ENCODE data around the gene MRPL20. TPM values are rescaled to one million over a fixed set of nuclear protein-coding genes. Genes with fewer than 3 reads are reported as not detected.
"Not testable (repeated sequence)": the region's sequence is repeated elsewhere in the genome, so short reads cannot be mapped to it uniquely, and the experiment has no call there.

MRPL20 gene
- total RNA-seq, 1 experiment from 2014 or later, result 112 TPM

DNA sequence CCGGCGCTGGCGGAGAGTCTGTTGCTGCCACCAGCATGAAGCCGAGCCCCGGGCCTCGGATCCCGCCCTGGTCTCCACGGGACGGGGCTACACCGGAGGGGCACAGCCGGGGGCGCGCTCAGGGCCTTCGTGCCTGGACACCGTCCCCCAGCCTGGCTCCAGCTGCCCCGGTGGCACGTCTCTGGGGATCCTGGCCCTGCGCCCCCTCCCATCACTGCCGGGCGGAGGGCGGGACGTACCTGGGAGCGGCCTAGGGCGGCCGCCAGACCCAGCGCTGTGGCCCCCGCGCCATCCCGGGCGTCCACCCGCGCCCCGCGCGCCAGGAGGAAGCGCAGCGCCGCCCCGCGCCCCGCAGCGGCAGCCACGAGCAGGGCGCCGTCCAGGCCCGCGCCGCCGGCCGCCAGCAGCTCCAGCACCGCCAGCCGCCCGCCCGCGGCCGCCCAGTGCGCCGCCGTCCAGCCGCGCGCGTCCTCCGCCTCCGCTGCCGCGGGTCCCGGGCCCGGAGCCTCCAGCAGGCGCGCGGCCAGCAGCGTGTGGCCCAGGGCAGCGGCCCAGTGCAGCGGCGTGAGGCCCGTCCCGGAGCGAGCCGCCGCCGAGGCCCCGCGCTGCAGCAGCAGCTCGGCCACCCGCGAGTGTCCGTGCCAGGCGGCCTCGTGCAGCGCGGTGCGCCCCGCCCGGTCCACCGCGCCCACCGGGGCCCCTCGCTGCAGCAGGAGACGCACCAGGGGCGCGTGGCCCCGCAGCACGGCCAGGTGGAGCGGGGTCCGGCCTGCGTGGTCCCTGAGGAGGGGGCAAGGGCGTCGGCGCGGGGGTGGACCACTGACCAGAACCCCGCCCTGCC, 12.9 kb upstream of the MRPL20 start:
- no peak for DNase-seq (ENCODE audit: low read depth, low spot score)
- in situ Hi-C loops (cut with HindIII; ENCODE audit: low pct_unique_long_range_greater_than_20kb, low sequenced_read_pairs), result no loop called here

DNA sequence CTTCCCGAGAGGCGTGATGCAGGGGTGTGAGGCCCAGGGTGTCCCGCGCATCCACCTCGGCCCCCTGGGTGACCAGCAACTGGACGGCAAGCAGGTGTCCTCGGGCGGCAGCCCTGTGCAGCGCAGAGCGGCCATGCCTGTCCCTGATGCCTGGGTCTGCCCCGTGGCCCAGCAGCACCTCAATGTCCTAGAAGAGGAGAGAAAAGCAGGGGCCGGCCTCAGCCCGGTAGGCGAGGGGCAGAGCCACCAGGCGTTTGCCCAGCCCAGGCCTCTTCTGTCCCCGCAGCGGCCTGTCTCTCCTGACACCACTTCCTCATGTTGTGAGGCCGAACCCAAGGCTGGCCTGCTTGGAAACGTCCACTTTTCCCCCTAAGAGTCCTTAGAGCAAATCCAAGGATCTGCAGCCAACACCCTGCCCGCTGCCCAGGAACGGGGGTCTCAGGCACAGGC, 12.3 kb upstream of the MRPL20 start:
- in situ Hi-C loops (cut with HindIII; ENCODE audit: low pct_unique_long_range_greater_than_20kb, low sequenced_read_pairs), result no loop called here

DNA sequence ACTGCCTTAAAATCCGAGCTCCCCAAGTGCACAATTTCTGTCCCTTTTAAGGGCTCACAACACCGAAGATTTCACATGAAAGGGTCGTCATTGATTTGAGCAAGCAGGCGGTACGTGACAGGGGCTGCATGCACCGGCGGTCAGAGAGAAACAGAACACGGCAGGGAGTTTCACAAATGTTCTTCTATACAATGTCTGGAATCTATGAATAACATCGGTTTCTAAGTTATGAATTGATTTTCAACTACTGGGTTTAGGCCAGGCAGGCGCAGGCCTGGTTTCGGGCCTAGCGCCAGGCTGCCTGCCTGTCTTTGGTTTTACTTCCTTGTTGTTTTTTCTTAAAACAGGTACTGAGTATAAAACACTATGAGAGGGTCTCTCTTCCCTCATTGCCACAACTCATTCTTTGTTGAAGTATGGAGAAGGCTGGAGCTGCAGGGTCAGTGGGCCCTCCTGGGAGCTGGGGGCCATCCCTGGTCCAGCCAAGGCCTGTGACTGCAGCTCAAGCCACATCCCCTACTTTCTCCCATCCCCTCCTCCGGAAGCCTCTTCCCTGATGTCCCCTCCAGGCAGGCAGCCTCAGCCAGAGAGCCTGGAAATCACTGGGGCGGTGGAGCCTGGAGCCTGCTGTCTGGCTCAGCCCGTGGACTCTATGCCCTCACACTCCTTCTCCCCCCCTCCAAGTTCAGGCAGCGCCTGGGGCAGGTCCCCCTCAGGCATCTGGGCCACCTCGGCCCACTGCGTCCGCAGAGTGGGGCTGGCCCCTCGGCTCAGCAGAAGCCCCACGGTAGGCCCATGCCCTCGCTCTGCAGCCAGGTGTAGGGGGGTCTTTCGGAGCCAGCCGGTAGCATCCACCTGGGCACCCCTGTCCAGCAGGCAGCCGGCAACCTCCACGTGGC, 11.6 kb upstream of the MRPL20 start:
- in situ Hi-C loops (cut with HindIII; ENCODE audit: low pct_unique_long_range_greater_than_20kb, low sequenced_read_pairs), result no loop called here
- no peak for DNase-seq (ENCODE audit: low read depth, low spot score)

More for the DNA sequence above, 12.3 kb upstream of the MRPL20 start:
- no peak for DNase-seq (ENCODE audit: low read depth, low spot score)

DNA sequence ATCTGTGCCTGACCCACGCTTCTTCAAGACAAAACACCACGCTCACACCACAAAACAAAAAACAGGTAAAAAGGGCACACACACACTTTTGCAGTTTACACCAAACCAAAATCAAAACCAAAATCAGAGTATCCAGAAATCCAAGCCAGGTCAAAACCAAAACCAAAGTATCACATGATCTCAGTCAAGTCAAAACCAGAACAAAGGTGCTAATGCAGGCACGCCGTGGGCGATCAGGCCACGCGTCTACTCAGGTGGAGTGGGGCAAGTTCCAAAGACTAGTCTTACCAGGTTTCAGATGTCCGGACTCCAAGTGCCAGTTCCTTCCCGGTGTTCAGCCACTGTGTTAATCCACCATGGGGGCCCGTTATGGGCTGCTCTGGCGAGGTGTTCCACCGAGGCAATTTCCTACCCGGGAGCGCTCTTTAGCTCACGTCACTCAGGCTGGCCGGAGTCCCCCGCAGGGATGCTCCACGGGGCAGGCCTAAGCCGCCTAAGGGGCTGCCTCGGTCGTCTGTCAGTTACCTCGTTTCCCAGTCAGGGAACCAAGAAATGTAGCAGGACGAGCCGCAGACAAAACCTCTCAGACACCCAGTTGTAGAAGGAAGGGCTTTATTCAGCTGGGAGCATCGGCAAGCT, 10.9 kb upstream of the MRPL20 start:
- in situ Hi-C loops (cut with HindIII; ENCODE audit: low pct_unique_long_range_greater_than_20kb, low sequenced_read_pairs); DNase-seq (ENCODE audit: low read depth, low spot score): not testable (repeated sequence)

DNA sequence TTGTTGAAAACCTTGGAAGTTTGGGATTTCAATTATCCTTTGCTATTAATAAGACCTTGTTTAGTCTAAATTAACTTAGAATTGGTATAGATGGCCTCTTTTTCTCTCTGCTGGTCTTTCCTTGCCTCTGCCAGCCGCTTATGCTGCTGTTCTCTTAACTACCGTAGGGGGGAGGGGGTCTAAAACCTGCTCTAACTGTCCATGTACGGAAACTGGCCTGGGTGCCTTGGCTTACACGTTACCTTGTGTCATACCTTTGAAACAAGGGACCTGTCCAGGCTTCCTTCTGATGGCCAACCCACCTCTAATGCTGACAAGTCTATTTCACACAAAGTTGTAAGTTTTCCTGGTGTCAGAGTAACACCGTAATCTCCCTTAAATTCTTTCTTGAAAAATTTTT, 10.3 kb upstream of the MRPL20 start:
- in situ Hi-C loops (cut with HindIII; ENCODE audit: low pct_unique_long_range_greater_than_20kb, low sequenced_read_pairs), result not testable (repeated sequence)

DNA sequence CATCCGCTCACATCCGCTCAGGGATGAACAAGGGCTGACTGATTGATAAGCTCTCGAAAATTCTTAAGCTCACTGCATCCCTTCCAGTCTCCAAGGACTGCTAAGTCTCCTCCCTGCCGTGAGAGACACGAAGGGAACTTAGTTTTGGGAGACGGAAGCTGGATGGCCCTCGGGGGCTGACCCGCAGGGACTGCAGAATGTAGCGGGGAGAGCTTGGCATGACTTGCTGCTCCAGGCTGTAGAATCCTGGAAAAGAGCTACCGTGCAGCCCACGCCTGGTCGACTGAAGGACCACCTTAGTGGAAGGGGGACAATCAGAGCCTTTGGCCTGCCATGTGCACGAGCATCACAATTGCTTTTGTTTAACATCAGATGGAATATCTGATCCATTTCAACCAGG, 8.7 kb upstream of the MRPL20 start:
- no peak for DNase-seq (ENCODE audit: low read depth, low spot score)
- in situ Hi-C loops (cut with HindIII; ENCODE audit: low pct_unique_long_range_greater_than_20kb, low sequenced_read_pairs), result no loop called here

More for the DNA sequence above, 10.3 kb upstream of the MRPL20 start:
- DNase-seq (ENCODE audit: low read depth, low spot score), result not testable (repeated sequence)

DNA sequence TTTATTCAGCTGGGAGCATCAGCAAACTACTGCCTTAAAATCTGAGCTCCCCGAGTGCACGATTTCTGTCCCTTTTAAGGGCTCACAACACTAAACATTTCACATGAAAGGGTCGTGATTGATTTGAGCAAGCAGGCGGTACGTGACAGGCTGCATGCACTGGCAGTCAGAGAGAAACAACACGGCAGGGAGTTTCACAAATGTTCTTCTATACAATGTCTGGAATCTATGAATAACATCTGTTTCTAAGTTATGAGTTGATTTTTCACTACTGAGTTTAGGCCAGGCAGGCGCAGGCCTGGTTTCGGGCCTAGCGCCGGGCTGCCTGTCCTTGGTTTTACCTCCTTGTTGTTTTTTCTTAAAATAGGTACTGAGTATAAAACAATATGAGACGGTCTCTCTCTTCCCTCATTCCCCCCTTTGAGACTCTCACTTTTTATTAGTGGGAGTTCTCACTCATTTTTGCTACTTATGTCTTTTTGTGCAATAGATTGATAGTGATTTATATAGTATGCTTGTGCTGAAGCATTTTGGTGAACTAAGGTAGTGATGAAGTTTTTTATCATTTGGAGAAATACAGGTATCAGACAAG, 5.3 kb upstream of the MRPL20 start:
- in situ Hi-C loops (cut with HindIII; ENCODE audit: low pct_unique_long_range_greater_than_20kb, low sequenced_read_pairs), result not testable (repeated sequence)

DNA sequence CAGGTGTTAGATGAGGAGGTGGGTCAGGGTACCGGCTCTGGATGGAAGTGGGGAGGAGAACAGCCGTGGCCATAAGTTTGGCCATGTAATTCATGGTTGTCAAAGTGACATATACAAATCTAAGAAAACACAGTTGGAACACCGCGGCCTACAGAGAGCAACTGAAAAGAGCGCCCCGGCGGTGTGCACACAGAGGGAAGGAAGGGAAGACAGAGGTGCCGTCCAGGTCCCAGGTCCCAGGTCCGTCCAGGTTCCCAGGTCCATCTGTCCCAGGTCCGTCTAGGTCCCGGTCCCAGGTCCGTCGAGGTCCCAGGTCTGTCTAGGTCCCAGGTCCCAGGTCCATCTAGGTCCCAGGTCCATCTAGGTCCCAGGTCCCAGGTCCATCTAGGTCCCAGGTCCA, 4.5 kb upstream of the MRPL20 start:
- no peak for DNase-seq (ENCODE audit: low read depth, low spot score)
- in situ Hi-C loops (cut with HindIII; ENCODE audit: low pct_unique_long_range_greater_than_20kb, low sequenced_read_pairs), result no loop called here

More for the DNA sequence above, 5.3 kb upstream of the MRPL20 start:
- DNase-seq (ENCODE audit: low read depth, low spot score), result not testable (repeated sequence)

DNA sequence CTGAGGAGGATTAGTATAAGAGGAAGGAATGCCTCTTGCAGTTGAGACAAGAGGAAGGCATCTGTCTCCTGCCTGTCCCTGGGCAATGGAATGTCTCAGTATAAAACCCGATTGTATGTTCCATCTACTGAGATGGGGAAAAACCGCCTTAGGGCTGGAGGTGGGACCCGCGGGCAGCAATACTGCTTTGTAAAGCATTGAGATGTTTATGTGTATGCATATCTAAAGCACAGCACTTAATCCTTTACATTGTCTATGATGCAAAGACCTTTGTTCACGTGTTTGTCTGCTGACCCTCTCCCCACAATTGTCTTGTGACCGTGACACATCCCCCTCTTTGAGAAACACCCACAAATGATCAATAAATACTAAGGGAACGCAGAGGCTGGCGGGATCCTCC, 3.1 kb upstream of the MRPL20 start:
- DNase-seq (ENCODE audit: low read depth, low spot score); in situ Hi-C loops (cut with HindIII; ENCODE audit: low pct_unique_long_range_greater_than_20kb, low sequenced_read_pairs): not testable (repeated sequence)

DNA sequence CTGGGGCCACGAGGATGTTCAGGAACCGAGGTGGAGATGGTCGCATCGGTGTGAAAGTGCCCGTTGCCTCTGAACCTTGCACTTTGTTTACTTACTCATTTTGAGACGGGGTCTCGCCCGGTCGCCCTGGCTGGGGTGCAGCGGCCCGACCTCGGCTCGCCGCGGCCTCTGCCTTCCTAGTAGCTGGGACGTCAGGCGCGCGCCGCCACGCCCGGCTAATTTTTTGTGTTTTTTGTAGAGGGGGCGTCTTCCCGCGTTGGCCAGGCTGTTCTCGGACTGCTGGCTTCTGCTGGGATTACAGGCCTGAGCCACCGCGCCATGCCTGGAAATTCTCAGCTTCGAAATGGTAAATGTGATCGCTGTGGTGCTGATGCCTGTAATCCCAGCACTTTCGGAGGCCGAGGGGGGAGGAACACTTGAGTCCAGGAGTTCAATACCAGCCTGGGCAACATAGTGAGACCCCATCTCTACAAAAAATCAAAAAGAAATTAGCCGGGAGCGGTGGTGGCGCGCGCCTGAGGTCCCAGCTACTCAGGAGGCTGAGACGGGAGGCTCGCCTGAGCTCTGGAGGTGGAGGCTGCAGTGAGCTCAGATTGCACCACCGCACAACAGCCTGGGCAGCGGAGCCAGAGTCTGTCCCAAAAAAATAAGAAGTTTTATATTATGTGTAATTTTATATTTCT, 684 bp upstream of the MRPL20 start:
- in situ Hi-C loops (cut with HindIII; ENCODE audit: low pct_unique_long_range_greater_than_20kb, low sequenced_read_pairs), result no loop called here
- peak; percentile 34 for DNase-seq (ENCODE audit: low read depth, low spot score)

DNA sequence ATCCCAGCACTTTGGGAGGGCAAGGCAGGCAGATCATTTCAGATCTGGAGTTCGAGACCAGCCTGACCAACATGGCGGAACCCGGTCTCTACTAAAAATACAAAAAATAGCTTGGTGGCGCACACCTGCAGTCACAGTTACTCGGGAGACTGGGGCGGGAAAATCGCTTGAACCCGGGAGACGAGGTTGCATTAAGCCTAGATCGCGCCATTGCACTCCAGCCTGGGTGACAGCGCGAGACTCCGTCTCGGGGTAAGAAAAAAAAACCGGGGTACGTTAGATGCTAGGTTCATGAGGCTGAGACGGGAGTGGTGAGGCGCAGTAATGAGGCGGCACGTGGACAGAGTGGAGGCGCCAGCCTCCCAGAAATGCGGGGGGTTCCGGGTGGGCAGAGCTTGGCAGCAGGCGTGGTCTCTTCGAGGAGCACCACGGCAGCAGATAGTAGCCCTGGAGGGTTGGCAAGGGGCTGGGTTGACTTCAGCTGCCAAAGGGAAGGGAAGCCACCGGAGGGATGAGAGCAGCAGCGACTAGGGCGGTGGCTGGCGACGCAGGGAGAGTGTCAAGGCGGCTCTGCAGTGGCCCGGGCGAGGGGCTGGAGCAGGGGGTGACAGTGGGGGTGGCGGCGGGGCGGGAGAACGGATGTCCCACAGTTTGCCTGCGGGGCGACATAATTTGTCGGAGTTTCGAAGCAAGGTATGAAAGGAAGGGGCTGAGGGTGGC, 832 bp downstream of the MRPL20 start:
- in situ Hi-C loops (cut with HindIII; ENCODE audit: low pct_unique_long_range_greater_than_20kb, low sequenced_read_pairs), result no loop called here

DNA sequence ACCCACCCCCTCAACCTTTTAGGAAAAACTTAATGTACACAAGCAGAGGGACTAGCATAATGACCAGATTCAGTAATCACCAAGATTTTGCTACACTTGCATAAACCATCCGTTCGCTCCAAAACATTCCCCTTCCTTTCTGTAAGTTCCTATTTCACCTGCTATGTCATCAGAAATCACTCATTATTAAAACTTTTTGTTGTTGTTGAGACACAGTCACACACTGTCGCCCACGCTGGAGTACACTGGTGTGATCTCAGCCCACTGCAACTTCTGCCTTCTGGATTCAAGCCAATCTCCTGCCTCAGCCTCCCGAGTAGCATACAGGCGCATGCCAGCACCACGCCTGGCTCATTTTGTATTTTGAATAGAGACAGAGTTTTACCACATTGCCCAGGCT, 3.4 kb downstream of the MRPL20 start:
- in situ Hi-C loops (cut with HindIII; ENCODE audit: low pct_unique_long_range_greater_than_20kb, low sequenced_read_pairs), result no loop called here

More for the DNA sequence above, 832 bp downstream of the MRPL20 start:
- DNase-seq (ENCODE audit: low read depth, low spot score), result no peak

DNA sequence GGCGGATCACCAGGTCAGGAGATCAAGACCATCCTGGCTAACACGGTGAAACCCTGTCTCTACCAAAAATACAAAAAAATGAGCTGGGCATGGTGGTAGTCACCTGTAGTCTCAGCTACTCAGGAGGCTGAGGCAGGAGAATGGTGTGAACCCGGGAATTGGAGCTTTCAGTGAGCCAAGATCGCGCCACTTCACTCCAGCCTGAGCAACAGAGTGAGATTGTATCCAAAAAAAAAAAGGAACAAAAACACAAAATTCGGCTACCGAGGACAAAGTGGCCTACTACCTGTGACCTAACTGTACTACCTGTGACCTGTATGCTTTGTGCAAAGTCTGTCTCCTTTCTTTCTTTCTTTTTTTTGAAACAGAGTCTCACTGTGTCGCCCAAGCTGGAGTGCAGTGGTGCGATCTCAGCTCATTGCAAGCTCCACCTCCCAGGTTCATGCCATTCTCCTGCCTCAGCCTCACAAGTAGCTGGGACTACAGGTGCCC, 4.1 kb downstream of the MRPL20 start:
- in situ Hi-C loops (cut with HindIII; ENCODE audit: low pct_unique_long_range_greater_than_20kb, low sequenced_read_pairs), result not testable (repeated sequence)

More for the DNA sequence above, 3.4 kb downstream of the MRPL20 start:
- DNase-seq (ENCODE audit: low read depth, low spot score), result no peak

DNA sequence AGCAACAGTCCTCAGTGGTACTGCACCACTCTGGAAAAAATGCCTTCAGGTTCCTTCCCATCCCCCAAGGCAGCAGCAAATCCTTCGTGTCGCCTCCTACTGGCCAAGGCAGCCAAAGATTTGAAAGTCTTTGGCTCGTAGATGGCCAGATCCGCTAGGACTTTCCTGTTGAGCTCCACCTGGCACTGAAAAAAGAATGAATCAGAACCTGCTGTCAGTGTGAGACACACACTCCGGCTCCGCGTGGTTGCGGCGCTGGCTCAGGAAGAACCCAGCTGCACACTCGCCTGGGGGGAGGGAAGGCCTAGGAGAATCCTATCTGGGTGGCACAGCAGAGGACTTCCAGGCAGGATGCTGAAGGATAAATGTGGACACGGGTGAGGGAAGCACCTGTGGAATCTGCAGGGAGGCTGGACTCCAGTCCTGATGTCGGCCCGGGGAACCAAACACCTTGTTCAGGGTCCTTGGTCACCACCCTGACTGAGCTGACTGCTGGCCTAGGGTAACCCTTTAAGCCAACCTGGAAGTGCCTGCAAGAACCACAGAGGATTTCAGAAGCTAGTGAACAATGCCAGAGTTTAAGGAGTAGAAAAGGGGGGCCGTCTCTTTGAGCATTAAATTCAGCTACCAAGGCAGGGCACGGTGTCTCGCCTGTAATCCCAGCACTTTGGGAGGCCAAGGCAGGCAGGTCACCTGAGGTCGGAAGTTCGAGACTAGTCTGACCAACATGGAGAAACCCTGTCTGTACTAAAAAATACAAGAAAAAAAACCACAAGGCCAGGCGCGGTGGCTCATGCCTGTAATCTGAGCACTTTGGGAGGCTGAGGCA, 4.8 kb downstream of the MRPL20 start:
- in situ Hi-C loops (cut with HindIII; ENCODE audit: low pct_unique_long_range_greater_than_20kb, low sequenced_read_pairs), result no loop called here
- peak; percentile 77 for DNase-seq (ENCODE audit: low read depth, low spot score)

More for the DNA sequence above, 4.1 kb downstream of the MRPL20 start:
- DNase-seq (ENCODE audit: low read depth, low spot score), result not testable (repeated sequence)

DNA sequence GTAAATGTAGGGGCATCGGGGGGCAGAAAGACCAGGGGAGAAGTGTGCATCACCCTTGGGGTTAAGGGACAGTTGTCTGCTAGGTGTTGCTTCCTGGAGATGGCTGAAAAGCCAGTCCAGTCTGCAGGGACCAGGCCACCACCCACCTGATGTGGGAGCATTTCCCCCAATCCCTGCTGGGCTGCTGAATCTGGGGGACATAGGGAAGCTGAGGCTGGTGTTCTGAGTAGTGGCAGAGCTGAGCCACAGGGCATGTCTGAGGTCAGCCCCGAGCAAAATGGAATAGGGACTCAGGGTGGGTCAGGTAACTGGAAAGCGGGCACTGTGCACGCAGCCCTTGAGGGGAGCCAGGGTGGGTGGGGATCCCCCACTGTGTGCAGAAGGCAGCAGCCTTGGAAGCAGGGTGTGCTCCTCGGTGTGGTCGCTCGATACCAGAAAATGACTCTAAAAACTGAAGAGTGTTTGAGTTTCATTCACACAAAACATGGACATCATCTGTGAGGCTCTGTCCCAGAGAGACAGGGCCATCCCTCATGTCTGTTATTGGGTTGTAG, 5.6 kb downstream of the MRPL20 start:
- in situ Hi-C loops (cut with HindIII; ENCODE audit: low pct_unique_long_range_greater_than_20kb, low sequenced_read_pairs), result no loop called here

More for the DNA sequence above, 5.6 kb downstream of the MRPL20 start:
- DNase-seq (ENCODE audit: low read depth, low spot score), result no peak

Data from SK-MEL-5 (cell line).